ENCODE data around the gene GREM2. TPM values are rescaled to one million over a fixed set of nuclear protein-coding genes. Genes with fewer than 3 reads are reported as not detected.

GREM2 gene
- total RNA-seq (2021; ENCODE audit: unreplicated experiment) = not detected
- polyA plus RNA-seq (2012; ENCODE audit: insufficient read length) = 0.16 TPM
- Bru-seq, nascent RNA = percentile 11 among the genes with signal in this experiment
- percentile 7 among the genes with signal in this experiment for BruChase-seq, experiment 1, labeled RNA remaining after a 2-hour chase
- percentile 10 among the genes with signal in this experiment for BruChase-seq, experiment 2, labeled RNA remaining after a 6-hour chase
- long read RNA-seq, partial matches to known transcripts = 0 of 1 reads
- long read RNA-seq, other reads (novel, unspliced or antisense) = 1 of 1 reads

DNA sequence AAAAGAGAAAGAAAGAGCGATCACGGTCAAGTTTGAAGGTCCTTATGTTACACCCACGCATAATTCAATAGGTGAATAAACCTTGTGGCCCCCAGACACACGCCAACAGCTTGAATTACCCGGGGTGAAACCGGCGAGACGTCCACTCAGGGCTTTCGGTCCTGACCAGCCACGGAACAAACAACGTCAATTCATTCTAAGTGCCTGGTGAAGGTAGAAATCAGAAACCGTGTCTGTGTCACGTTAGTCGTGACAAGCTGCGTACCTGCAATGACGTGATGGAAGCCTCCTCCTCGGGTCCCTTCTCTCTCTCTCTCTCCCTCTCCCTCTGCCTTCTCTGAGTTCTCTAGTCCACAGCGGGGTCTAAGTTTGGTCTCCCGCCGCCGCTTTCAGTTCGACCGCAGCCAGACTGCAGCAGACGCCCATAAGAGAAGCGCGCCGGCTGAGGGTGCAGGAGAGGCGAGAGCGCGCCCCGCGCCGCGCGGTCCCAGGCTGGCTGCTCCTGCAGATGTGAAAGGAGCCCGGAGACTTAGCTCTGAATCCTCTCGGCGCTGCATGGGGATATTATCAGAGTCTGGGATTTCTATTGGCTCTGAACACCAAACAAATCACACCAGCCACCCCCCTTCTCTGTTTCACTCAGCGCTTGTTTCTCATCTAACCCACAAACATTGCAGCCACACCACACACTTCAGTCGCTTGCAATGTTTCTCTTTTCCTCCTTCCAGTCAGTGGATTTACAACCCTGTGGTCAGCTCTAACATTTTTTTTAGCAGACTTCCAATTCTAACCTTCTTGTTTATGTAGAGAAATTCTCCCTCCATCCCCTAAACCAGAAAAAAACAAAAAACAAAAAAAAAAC, at the start of gene GREM2:
Gene GREM2 (minus strand): TSS at position 537 of the 862 bp plus-strand sequence. CDS start 118,680 bp downstream, outside the sequence.
- H3K4me3 ChIP-seq (ENCODE audit: low read depth in 2 of 2, low read length in 2 of 2) = peak within 1 kb of the TSS; percentile 52 to 72
- in situ Hi-C loops (cut with HindIII; ENCODE audit: low pct_unique_long_range_greater_than_20kb, low sequenced_read_pairs) = no loop called here
- no TSS peak for BruUV-seq (replicated peaks)
- H3K36me3 ChIP-seq (ENCODE audit: control insufficient read depth, insufficient read depth, low read length) = no peaks in the 10 kb centered on the region; the same call in 1 of the 2 replicates
- H3K27me3 ChIP-seq (ENCODE audit: control insufficient read depth, insufficient read depth, low read length) = peaks cover 15% of the 10 kb centered on the region
- intact Hi-C loops (cut with micrococcal nuclease; ENCODE audit: unreplicated experiment) = no loop called here
- ATAC-seq = peak; percentile 87
- H3K9me3 ChIP-seq (ENCODE audit: control insufficient read depth, insufficient read depth, low read depth, low read length) = no peaks in the 10 kb centered on the region
- TF ChIP-seq TCF7L2 (IDR thresholded peaks at IDR 0.05; ENCODE audit: low read depth, low read length) (no peak), CTCF (IDR thresholded peaks at IDR 0.05) (no peak), SIN3A (IDR thresholded peaks at IDR 0.05; ENCODE audit: borderline replicate concordance, insufficient read depth, low read depth, low read length) (no peak), POLR2AphosphoS5 (IDR thresholded peaks at IDR 0.05; ENCODE audit: low read depth, low read length) (no peak), REST (IDR thresholded peaks at IDR 0.05; ENCODE audit: insufficient read depth in 1 of 2, low read depth in 2 of 2, low read length in 1 of 2) (no peak)
- DNase-seq (ENCODE audit: low read depth, low spot score) = no peak
- peaks cover 3% of the 10 kb centered on the region; the same call in 1 of the 2 replicates for H3K4me1 ChIP-seq (ENCODE audit: control insufficient read depth, insufficient read depth, low read length)
- POLR2A ChIA-PET = no interaction called here
- CTCF ChIA-PET = no interaction called here
- H3K27ac ChIP-seq (ENCODE audit: low read length) = no peak within 1 kb of the TSS

GRCh38 chr1:240658312-240658960, 46.5 kb upstream of the GREM2 start:
- ChIA-PET CTCF (no interaction called here), POLR2A (no interaction called here)
- in situ Hi-C loops (cut with HindIII; ENCODE audit: low pct_unique_long_range_greater_than_20kb, low sequenced_read_pairs) (no loop called here), intact Hi-C loops (cut with micrococcal nuclease; ENCODE audit: unreplicated experiment) (no loop called here)
- ATAC-seq = no peak
- Histone ChIP-seq H3K27me3 (ENCODE audit: control insufficient read depth, insufficient read depth, low read length) (no peaks in the 10 kb centered on the region), H3K36me3 (ENCODE audit: control insufficient read depth, insufficient read depth, low read length) (no peaks in the 10 kb centered on the region), H3K9me3 (ENCODE audit: control insufficient read depth, insufficient read depth, low read depth, low read length) (no peaks in the 10 kb centered on the region), H3K4me3 (ENCODE audit: low read depth in 2 of 2, low read length in 2 of 2) (no peak overlapping the region), H3K27ac (ENCODE audit: low read length) (no peak overlapping the region), H3K4me1 (ENCODE audit: control insufficient read depth, insufficient read depth, low read length) (no peaks in the 10 kb centered on the region)
- TF ChIP-seq TCF7L2 (IDR thresholded peaks at IDR 0.05; ENCODE audit: low read depth, low read length) (no peak), SIN3A (IDR thresholded peaks at IDR 0.05; ENCODE audit: borderline replicate concordance, insufficient read depth, low read depth, low read length) (no peak), POLR2AphosphoS5 (IDR thresholded peaks at IDR 0.05; ENCODE audit: low read depth, low read length) (no peak), CTCF (IDR thresholded peaks at IDR 0.05) (no peak), REST (IDR thresholded peaks at IDR 0.05; ENCODE audit: insufficient read depth in 1 of 2, low read depth in 2 of 2, low read length in 1 of 2) (no peak)
- DNase-seq (ENCODE audit: low read depth, low spot score) = no peak
- no TSS peak for BruUV-seq (replicated peaks)
